T-helper 17 cell (primary cell): ENCODE data around the gene PCBD2. TPM values are rescaled to one million over a fixed set of nuclear protein-coding genes. Genes with fewer than 3 reads are reported as not detected.

Source experiments
- ATAC-seq: fragments of 150-1000 bp; cut with Tn5 transposase; 2 replicates; pipeline ENCODE4 v1.10.0; 2021; ENCODE audit warnings: mild to moderate bottlenecking, moderate library complexity
- DNase-seq, 3 donors: peaks; one replicate each; pipeline versions ENCODE4 v3.0.0 to v3.0.0-alpha.2; 2020 to 2021
- H3K9me3 ChIP-seq: one replicate; pipeline ENCODE4 v1.7.0; 2013; ENCODE audit warnings: low read length, mild to moderate bottlenecking; ENCODE audit not compliant: control insufficient read depth, poor library complexity, severe bottlenecking
- H3K27ac Mint-ChIP-seq: one replicate; pipeline ENCODE4 v1.8.0; 2022; ENCODE audit warnings: mild to moderate bottlenecking, moderate library complexity, mixed read lengths
- H3K27me3 Mint-ChIP-seq: one replicate; pipeline ENCODE4 v1.8.0; 2022; ENCODE audit warnings: mixed read lengths
- H3K36me3 Mint-ChIP-seq: one replicate; pipeline ENCODE4 v1.8.0; 2022; ENCODE audit warnings: low read depth, mixed read lengths
- H3K4me1 Mint-ChIP-seq: one replicate; pipeline ENCODE4 v1.8.0; 2022; ENCODE audit warnings: mild to moderate bottlenecking, mixed read lengths
- H3K4me3 Mint-ChIP-seq: one replicate; pipeline ENCODE4 v1.8.0; 2022; ENCODE audit warnings: mild to moderate bottlenecking, moderate library complexity, mixed read lengths
- total RNA-seq, 4 donors: library from RNA in 2 of 4; stranded (reverse) in 2 of 4; gene quantifications; one replicate each; pipeline ENCODE4 v1.2.3 and lab custom pipeline; 2022 to 2026

PCBD2 gene
- total RNA-seq, 2 donors from 2014 or later: 9.0 to 10.9 TPM

DNA sequence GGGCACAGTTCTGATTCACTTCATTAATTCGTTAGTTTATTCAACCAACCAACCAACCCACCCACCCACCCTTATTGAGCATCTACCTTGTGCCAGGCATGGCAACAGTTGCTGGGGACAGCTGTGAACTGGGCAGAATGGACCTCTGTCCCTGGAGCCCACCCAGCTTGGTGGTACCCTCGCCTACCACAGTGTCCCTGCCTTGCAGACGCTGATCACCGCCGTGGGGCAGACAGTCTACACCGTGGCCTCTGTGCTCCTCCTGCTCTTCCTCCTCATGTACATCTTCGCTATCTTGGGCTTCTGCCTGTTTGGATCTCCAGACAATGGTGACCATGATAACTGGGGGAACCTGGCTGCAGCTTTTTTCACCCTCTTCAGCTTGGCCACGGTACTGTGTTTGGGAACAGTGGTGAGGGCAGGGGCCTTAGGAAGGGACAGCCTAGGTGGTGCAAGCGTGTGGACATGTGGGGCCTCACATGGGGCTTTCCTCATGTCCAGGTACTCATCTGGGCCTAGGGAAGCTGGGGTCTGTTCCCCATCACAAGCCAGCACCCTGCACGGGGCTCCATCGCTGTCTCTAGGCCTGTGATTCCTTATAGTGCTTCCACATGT lies 102.9 kb downstream of the PCBD2 start:
- DNase-seq (no peak), ATAC-seq (no peak)
- no peaks in the 10 kb centered on the region for H3K9me3 ChIP-seq
- no peak overlapping the region for H3K4me3 Mint-ChIP-seq
- no peaks in the 10 kb centered on the region for H3K27me3 Mint-ChIP-seq
- H3K36me3 Mint-ChIP-seq: peaks cover 12% of the 10 kb centered on the region
- H3K27ac Mint-ChIP-seq: no peak overlapping the region
- H3K4me1 Mint-ChIP-seq: no peaks in the 10 kb centered on the region

DNA sequence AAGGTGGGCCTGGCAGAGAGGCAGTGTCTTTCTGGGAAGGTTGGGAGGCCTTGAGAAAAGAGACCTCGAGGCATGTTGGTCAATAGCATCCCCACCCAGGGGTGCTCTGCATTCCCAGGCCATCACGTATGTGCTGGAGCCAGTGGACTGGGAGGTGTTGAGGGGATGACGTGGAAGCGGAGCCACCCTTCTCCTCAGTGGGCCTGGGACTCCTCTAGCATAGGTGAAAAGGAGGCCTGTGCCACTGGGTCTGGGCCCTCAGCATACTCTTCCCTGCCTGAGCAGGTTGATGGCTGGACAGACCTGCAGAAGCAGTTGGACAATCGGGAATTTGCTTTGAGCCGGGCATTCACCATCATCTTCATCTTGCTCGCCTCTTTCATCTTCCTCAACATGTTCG lies 103.6 kb downstream of the PCBD2 start:
- ATAC-seq (no peak), DNase-seq (no peak)
- no peak overlapping the region for H3K4me3 Mint-ChIP-seq
- peaks cover 12% of the 10 kb centered on the region for H3K36me3 Mint-ChIP-seq
- no peaks in the 10 kb centered on the region for H3K9me3 ChIP-seq
- H3K27ac Mint-ChIP-seq: no peak overlapping the region
- no peaks in the 10 kb centered on the region for H3K4me1 Mint-ChIP-seq
- H3K27me3 Mint-ChIP-seq: no peaks in the 10 kb centered on the region

DNA sequence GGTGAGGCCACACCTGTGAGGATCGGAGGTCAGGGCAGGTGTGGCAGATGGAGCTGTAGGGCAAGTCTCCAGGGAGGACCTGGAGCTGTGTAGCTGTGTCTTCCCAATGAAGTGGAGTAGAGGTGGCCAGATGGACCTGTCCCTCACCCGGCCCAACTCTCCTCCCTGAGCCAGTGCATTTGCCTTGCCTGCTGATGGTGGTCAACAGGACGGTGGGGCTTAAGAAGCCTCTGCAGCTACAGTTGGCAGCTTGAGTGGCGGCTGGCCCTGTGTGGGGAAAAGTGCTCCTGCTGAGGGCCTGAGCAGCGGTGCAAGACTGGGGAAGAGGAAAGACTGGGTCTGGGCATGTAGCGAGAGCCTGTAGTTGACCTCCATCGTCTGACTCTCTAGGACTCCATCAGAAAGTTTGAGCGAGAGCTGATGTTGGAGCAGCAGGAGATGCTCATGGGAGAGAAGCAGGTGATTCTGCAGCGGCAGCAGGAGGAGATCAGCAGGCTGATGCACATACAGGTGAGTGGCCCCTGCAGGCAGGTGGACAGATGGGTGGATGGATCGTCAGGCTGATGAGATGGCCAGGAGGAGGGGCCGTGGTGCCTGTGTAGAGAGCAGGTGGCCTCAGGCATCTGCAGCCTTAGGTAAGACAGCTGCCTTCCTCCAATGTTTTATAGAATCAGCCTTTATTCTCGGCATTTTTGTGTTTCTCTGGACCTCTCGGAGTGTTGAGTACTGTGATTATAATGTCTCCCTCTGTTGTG lies 104.2 kb downstream of the PCBD2 start:
- Mint-ChIP-seq H3K4me3 (no peak overlapping the region), H3K36me3 (peaks cover 12% of the 10 kb centered on the region), H3K27me3 (no peaks in the 10 kb centered on the region), H3K27ac (no peak overlapping the region), H3K4me1 (no peaks in the 10 kb centered on the region)
- ATAC-seq: no peak
- H3K9me3 ChIP-seq: no peaks in the 10 kb centered on the region
- no peak for DNase-seq

GRCh38 chr5:135009736-135010501 lies 105.0 kb downstream of the PCBD2 start:
- peaks cover 9% of the 10 kb centered on the region for H3K36me3 Mint-ChIP-seq
- H3K27ac Mint-ChIP-seq: no peak overlapping the region
- ATAC-seq: no peak
- no peaks in the 10 kb centered on the region for H3K4me1 Mint-ChIP-seq
- H3K4me3 Mint-ChIP-seq: no peak overlapping the region
- no peaks in the 10 kb centered on the region for H3K9me3 ChIP-seq
- no peaks in the 10 kb centered on the region for H3K27me3 Mint-ChIP-seq
- DNase-seq: no peak

DNA sequence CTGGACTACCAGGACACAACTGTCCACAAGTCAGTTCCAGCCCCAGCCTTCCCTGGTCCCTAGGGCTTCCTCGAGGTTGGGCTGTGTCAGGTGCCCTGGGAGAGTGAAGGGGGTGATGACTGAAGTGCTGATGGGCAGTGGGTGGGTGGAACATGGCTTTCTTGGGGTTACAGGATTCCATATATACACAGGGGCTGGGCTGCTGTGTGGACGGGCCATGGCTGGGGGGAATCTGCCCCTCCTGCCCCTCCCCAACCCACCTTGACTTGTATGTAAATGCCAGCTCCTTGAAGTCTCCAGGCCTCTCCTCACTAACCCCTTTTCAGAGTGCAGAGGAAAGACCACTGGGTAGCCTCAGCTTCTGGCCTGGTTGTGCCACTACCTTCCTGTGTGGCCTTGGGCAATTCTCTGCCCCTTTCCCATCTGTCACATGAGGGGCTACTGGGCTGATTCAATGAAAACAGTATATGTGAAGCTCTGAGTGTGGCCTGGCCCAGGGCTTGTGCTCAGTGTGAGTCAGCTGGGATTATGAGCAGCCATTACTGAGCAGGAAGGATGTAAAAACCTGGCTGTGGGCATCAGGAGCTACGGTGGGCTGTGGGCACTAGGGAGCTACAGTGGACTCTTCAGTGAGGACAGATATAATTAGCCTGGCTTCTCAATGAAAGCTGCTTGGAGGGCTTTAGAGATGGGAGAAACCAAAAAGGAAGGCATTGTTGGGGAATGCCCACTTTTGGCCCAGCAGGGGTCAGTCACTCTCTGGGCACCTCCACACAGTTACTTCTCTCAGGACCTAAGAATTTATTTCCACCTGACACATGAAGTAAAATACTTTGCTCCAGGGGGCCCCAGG lies 105.8 kb downstream of the PCBD2 start:
- H3K27me3 Mint-ChIP-seq: no peaks in the 10 kb centered on the region
- ATAC-seq (no peak), DNase-seq (no peak)
- H3K4me3 Mint-ChIP-seq: no peak overlapping the region
- H3K4me1 Mint-ChIP-seq: no peaks in the 10 kb centered on the region
- no peaks in the 10 kb centered on the region for H3K9me3 ChIP-seq
- no peak overlapping the region for H3K27ac Mint-ChIP-seq
- peaks cover 10% of the 10 kb centered on the region for H3K36me3 Mint-ChIP-seq

DNA sequence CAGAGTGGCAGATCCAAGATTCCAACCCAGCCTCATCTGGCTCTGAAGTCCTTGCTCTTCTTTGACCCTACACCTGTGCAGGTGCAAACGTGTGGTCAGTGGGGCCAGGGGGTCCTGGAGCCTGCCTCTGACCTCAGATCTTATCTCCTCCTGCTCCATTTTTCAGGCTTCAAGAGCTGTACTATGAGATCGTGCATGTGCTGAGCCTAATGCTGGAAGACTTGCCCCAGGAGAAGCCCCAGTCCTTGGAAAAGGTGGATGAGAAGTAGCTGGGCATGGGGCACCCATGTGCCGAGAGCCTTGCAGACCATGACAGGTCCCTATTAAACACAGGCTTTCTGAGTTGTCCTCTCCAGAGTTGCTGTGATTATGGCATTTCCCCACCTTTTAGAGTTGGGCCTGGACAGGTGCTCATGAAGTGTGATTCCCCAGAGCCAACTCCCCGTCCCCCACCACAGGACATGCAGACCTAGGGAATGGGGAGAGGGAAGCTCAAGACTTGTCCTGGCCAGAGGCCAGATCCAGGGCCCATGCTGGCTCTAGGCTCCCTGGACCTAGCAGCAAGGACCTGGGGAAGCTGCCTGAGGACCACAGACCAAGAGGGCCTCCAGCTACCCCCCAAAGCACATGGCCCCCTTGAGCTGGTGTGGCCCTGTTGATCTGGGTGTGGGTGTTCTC lies 106.6 kb downstream of the PCBD2 start:
- H3K36me3 Mint-ChIP-seq: peaks cover 11% of the 10 kb centered on the region
- H3K4me1 Mint-ChIP-seq: no peaks in the 10 kb centered on the region
- no peaks in the 10 kb centered on the region for H3K9me3 ChIP-seq
- DNase-seq (no peak), ATAC-seq (no peak)
- no peaks in the 10 kb centered on the region for H3K27me3 Mint-ChIP-seq
- no peak overlapping the region for H3K27ac Mint-ChIP-seq
- H3K4me3 Mint-ChIP-seq: no peak overlapping the region

DNA sequence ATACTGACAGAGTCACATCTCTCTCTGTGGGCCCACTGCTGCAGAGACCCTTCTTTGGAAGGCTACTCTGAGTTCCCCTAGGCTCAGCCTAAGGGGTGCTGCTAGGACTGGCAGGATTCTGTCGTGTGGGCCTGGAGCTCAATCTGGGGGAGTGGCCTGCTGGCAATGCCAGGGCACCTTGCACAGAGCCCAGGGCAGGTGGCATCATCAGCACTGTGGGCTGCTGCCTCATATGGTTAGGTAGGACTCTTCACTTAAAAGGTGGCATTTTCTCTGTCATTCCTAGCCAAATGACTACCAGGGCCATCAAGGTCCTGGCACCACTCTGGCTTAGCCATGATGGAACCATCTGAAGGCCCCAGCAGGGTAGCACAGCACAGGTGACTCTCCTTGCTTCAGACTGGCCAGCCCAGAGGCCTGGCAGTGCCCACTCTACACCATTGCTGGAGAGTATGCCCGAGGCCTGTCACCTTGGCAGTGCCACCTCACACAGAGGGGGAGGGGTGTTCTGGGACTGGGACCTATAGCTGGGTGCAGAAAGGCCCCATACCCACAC lies 107.2 kb downstream of the PCBD2 start:
- no peaks in the 10 kb centered on the region for H3K9me3 ChIP-seq
- Mint-ChIP-seq H3K4me3 (no peak overlapping the region), H3K27ac (no peak overlapping the region), H3K27me3 (no peaks in the 10 kb centered on the region), H3K36me3 (peaks cover 9% of the 10 kb centered on the region), H3K4me1 (no peaks in the 10 kb centered on the region)
- DNase-seq: no peak
- no peak for ATAC-seq

Other genes with a start within 250 kb of the PCBD2 start
- gene CAMLG, start 166.6 kb upstream of the PCBD2 start, total RNA-seq: 10 to 100 TPM; 31.0 to 35.4 TPM
- 10 to 100 TPM; 47.2 to 52.7 TPM for gene DDX46, start 146.4 kb upstream of the PCBD2 start, total RNA-seq
- 10 to 100 TPM; 23.9 to 29.5 TPM for gene C5orf24, start 59.2 kb upstream of the PCBD2 start, total RNA-seq
- gene TXNDC15, start 30.8 kb upstream of the PCBD2 start, total RNA-seq: 10 to 100 TPM; 31.5 to 36.5 TPM
- gene CATSPER3, start 62.8 kb downstream of the PCBD2 start, total RNA-seq: under 1 TPM; 0.50 TPM
- gene PITX1, start 129.1 kb downstream of the PCBD2 start, total RNA-seq: not detected